GM20000 (cell line): Measurements from ENCODE around the gene ARHGAP22.

Experiments used
- DNase-seq: peaks from one replicate; pipeline ENCODE4 v3.0.0; 2012; ENCODE audit warnings: low spot score
- CTCF ChIP-seq: IDR thresholded peaks from 2 replicates; pipeline ENCODE4 v1.5.1; 2012; ENCODE audit warnings: mild to moderate bottlenecking, control low read depth; ENCODE audit errors: extremely low read depth, missing control alignments

ARHGAP22 gene

DNA sequence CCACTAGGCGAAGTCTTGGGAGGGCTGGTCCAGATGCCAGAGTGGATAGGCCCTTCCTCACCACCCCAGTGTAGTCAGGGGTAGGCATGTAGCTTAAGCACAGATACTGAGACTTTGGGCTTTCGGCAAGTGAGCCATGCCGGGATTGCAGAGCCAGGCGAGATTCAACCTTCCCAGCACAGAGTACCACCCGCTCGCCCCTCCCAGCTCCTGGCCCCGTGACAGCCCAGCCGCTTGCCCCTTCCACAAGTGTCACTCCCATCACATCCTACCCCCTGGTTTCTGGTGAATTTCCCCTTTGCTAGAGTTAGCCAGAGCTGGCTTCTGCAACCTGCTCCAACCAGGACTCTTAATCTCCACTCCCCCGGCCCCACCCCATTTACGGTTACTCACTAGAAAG, 56.9 kb downstream of the ARHGAP22 start:
- no peak for TF ChIP-seq CTCF
- DNase-seq, result no peak

- no peak for DNase-seq
- no peak for TF ChIP-seq CTCF
Observed at GRCh38 chr10:48547061-48547895, 57.6 kb downstream of the ARHGAP22 start.

DNA sequence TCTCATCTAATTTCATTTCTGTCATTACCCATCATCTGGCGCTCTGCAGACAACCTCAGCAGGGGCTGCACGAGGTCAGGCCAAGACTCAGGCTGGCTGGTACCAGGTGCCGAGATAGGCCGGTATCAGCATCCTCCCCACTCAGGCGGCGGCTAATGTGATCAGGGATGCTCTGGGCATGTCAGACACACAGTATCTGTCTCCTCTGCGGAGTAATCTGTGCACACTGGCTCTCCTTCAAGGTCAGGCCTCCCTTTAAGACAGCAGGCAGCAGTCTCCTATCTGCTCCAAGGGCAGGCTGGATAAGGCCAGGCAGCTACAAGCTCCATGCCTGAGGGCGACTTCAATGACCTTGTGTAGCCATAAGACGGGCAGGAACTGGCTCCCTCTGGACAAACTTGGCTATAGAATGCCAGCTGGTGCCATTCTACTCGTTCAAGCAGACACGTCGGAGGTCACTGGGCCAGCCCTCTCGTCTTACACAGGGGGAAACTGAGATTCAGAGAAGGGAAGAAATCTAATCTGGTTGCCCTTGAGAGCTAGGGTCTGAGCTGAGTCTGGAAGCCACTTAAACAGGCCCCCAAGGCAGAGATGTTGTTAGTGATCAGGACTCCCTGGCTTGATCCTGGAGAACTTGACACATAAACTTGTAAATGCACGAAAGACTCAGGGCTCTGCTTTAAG, 59.3 kb downstream of the ARHGAP22 start:
- TF ChIP-seq CTCF, result no peak
- no peak for DNase-seq

DNA sequence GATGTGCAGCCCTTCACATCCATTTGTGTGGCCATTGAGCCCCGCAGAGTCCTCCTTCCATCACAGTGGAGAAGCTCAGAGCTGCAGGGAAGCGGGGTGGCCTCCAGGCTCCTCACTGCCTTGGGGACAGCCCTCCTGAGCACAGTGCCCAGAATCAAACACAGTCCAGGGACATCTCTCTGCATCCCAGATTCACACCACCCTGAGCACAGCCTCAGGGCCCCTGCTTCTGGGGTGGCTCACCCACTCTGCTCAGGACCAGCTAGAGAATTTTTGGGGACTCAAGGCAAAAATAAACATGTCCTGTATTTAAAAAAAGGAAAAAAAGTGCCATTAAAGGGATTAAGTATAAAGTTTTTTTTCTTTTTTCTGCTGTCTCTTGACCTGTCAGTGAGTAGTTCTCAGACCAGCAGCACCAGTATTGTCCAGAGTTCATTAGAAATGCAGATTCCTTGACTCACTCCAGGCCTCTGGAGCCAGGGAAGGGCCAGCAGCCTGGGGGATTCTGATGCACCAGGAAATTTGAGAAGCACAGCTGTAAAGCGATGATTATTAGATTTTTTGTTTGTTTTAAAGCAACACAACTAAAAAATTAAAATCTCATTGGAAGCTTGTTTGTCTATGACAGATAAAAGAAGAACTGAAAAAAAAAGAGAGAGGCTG, 61.6 kb downstream of the ARHGAP22 start:
- no peak for TF ChIP-seq CTCF
- no peak for DNase-seq

GRCh38 chr10:48542471-48543181, 62.2 kb downstream of the ARHGAP22 start:
- no peak for DNase-seq
- no peak for TF ChIP-seq CTCF

GRCh38 chr10:48541144-48541795, 63.6 kb downstream of the ARHGAP22 start:
- no peak for DNase-seq

More at GRCh38 chr10:48541144-48541795, 63.6 kb downstream of the ARHGAP22 start:
- no peak for TF ChIP-seq CTCF
